ENCODE data around the gene DUOX2.
"Not testable (repeated sequence)": the region's sequence is repeated elsewhere in the genome, so short reads cannot be mapped to it uniquely, and the experiment has no call there.

Gene DUOX2

GRCh38 chr15:45120081-45120972, 6.4 kb upstream of the DUOX2 start:
- DNase-seq (ENCODE audit: low read depth in 2 of 2): no peak

- no peak for DNase-seq (ENCODE audit: low read depth in 2 of 2)
These were observed 5.0 kb upstream of the DUOX2 start for GRCh38 chr15:45118996-45119395.

- DNase-seq (ENCODE audit: low read depth in 2 of 2): peak; percentile 79 to 80
These were observed 4.2 kb upstream of the DUOX2 start for GRCh38 chr15:45118131-45118588.

GRCh38 chr15:45117308-45118130, 3.5 kb upstream of the DUOX2 start:
- DNase-seq (ENCODE audit: low read depth in 2 of 2): no peak

- DNase-seq (ENCODE audit: low read depth in 2 of 2): no peak
These were observed 2.7 kb upstream of the DUOX2 start for GRCh38 chr15:45116482-45117307.

GRCh38 chr15:45116006-45116481, 2.1 kb upstream of the DUOX2 start:
- DNase-seq (ENCODE audit: low read depth in 2 of 2): no peak

- DNase-seq (ENCODE audit: low read depth in 2 of 2): no peak
These were observed 1.4 kb upstream of the DUOX2 start for GRCh38 chr15:45115312-45115820.

- DNase-seq (ENCODE audit: low read depth in 2 of 2): no peak
These were observed 746 bp upstream of the DUOX2 start for GRCh38 chr15:45114751-45115085.

- DNase-seq (ENCODE audit: low read depth in 2 of 2): no peak
These were observed 487 bp downstream of the DUOX2 start for GRCh38 chr15:45113380-45113990.

GRCh38 chr15:45112591-45113379, 1.2 kb downstream of the DUOX2 start:
- DNase-seq (ENCODE audit: low read depth in 2 of 2): no peak

GRCh38 chr15:45112143-45112590, 1.8 kb downstream of the DUOX2 start:
- DNase-seq (ENCODE audit: low read depth in 2 of 2): no peak

- DNase-seq (ENCODE audit: low read depth in 2 of 2): no peak
These were observed 2.4 kb downstream of the DUOX2 start for GRCh38 chr15:45111390-45112142.

GRCh38 chr15:45110256-45110820, 3.6 kb downstream of the DUOX2 start:
- DNase-seq (ENCODE audit: low read depth in 2 of 2): no peak

- DNase-seq (ENCODE audit: low read depth in 2 of 2): no peak
These were observed 5.9 kb downstream of the DUOX2 start for GRCh38 chr15:45107941-45108630.

GRCh38 chr15:45106002-45106790, 7.8 kb downstream of the DUOX2 start:
- no peak for DNase-seq (ENCODE audit: low read depth in 2 of 2)

- no peak for DNase-seq (ENCODE audit: low read depth in 2 of 2)
These were observed 8.4 kb downstream of the DUOX2 start for GRCh38 chr15:45105586-45105985.

GRCh38 chr15:45104170-45104569, 9.8 kb downstream of the DUOX2 start:
- DNase-seq (ENCODE audit: low read depth in 2 of 2): not testable (repeated sequence)

- no peak for DNase-seq (ENCODE audit: low read depth in 2 of 2)
These were observed 11.7 kb downstream of the DUOX2 start for GRCh38 chr15:45102226-45102625.

All from stimulated activated CD4-positive, alpha-beta T cell treated with anti-CD3 and anti-CD28 coated beads, Interleukin-4, amount 100 ng/mL, for 48 hours (primary cell).